ENCODE data around the gene LRRC74B.

LRRC74B gene

DNA sequence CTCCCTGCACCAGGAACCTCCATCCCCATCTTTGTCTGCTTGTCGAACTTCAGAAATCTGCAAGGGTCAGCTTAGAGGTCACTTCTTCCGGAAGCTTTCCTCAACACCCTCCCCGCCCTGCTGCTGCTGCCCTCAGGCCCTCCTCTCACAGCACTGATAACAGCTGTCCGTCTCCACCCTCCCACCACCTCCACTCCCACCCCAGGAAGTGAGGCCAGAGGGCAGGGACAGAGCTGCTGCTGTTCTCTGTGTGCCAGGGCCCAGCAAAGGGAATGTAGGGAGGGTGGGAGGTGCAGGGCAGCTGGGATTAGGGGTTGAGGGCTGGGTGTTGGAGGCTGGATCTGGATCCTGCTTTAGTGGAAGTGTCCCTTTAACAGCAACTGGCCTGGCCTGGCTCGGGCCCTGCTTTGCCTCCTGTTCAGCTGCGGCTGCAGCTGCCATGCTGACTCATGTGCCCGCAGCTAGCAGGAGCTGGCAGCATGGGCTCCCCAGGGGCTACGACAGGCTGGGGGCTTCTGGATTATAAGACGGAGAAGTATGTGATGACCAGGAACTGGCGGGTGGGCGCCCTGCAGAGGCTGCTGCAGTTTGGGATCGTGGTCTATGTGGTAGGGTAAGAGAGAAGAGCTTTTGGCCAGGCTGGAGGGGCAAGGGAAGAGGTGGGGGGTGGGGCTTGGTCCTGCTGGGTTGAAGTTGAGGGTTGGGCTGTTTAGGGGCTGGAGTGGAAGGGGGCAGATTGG, 30.9 kb upstream of the LRRC74B start, which contains the start of gene P2RX6:
TSS of gene P2RX6 (plus strand) at position 440 of the 740 bp plus-strand sequence. CDS start at position 450, 10 bp downstream.
- peak within 1 kb of the TSS; percentile 37 for H3K4me3 ChIP-seq (ENCODE audit: low read depth, low read length, poor library complexity, severe bottlenecking)
- no peaks in the 10 kb centered on the region for H4K20me1 ChIP-seq (ENCODE audit: insufficient read depth, low read length)
- no peaks in the 10 kb centered on the region for H3K9me3 ChIP-seq (ENCODE audit: low read length)
- no peaks in the 10 kb centered on the region; the same call in 1 of the 2 replicates for H3K27me3 ChIP-seq (ENCODE audit: insufficient read depth, low read length)
- H3K9me2 ChIP-seq (ENCODE audit: low read depth, low read length) = no peaks in the 10 kb centered on the region
- no peak within 1 kb of the TSS for H3K27ac ChIP-seq (ENCODE audit: low read depth, low read length, poor library complexity, severe bottlenecking)
- no peak within 1 kb of the TSS for H2AFZ ChIP-seq (ENCODE audit: low read length)
- H3F3A ChIP-seq (ENCODE audit: insufficient read depth, low read length) = no peaks in the 10 kb centered on the region
- H3K4me2 ChIP-seq (ENCODE audit: low read length) = peak within 1 kb of the TSS; percentile 57
- H3K9ac ChIP-seq (ENCODE audit: low read length) = no peak within 1 kb of the TSS
- no peaks in the 10 kb centered on the region; the same call in 1 of the 2 replicates for H3K36me3 ChIP-seq (ENCODE audit: insufficient read depth, low read length)
- H3K4me1 ChIP-seq (ENCODE audit: insufficient read depth, low read length, severe bottlenecking) = peaks cover 9% of the 10 kb centered on the region
- no peaks in the 10 kb centered on the region for H3K79me2 ChIP-seq (ENCODE audit: insufficient read depth, low read length)
- TF ChIP-seq, protein P1, sequence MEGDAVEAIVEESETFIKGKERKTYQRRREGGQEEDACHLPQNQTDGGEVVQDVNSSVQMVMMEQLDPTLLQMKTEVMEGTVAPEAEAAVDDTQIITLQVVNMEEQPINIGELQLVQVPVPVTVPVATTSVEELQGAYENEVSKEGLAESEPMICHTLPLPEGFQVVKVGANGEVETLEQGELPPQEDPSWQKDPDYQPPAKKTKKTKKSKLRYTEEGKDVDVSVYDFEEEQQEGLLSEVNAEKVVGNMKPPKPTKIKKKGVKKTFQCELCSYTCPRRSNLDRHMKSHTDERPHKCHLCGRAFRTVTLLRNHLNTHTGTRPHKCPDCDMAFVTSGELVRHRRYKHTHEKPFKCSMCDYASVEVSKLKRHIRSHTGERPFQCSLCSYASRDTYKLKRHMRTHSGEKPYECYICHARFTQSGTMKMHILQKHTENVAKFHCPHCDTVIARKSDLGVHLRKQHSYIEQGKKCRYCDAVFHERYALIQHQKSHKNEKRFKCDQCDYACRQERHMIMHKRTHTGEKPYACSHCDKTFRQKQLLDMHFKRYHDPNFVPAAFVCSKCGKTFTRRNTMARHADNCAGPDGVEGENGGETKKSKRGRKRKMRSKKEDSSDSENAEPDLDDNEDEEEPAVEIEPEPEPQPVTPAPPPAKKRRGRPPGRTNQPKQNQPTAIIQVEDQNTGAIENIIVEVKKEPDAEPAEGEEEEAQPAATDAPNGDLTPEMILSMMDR (IDR thresholded peaks at IDR 0.05; ENCODE audit: low read length) = no peak
- no peak for TF ChIP-seq EZH2 (IDR thresholded peaks at IDR 0.05; ENCODE audit: borderline replicate concordance, low read length)

DNA sequence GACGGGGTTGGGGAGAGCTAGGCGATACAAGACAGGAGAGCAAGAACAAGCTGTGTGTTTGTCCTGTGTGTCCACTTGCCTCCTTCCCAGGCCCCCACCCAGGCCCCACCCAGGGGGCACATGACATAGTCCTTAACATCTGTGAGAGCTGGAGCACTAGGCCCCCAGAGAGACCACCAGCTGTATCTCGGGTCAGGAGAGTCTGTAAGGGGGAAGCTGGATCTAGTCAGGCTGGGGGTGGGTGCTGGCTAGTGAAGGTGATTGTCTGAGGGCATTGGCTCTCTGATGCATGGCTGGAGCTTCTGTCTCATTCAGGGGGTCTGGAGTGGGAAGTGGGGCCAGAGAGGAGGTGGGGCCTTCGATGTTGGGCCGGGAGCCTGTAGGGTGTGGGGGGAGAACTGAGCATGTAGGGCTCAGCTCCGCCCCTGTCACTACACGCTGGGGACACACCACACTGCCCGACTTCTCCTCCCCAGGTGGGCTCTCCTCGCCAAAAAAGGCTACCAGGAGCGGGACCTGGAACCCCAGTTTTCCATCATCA, 30.2 kb upstream of the LRRC74B start:
- H4K20me1 ChIP-seq (ENCODE audit: insufficient read depth, low read length) = no peaks in the 10 kb centered on the region
- H2AFZ ChIP-seq (ENCODE audit: low read length) = no peak overlapping the region
- no peaks in the 10 kb centered on the region for H3F3A ChIP-seq (ENCODE audit: insufficient read depth, low read length)
- no peak overlapping the region for H3K27ac ChIP-seq (ENCODE audit: low read depth, low read length, poor library complexity, severe bottlenecking)
- H3K4me1 ChIP-seq (ENCODE audit: insufficient read depth, low read length, severe bottlenecking) = peaks cover 9% of the 10 kb centered on the region
- no peaks in the 10 kb centered on the region for H3K9me3 ChIP-seq (ENCODE audit: low read length)
- TF ChIP-seq EZH2 (IDR thresholded peaks at IDR 0.05; ENCODE audit: borderline replicate concordance, low read length) = no peak
- TF ChIP-seq, protein P1 (IDR thresholded peaks at IDR 0.05; ENCODE audit: low read length) = no peak
- no peak overlapping the region for H3K4me2 ChIP-seq (ENCODE audit: low read length)
- H3K36me3 ChIP-seq (ENCODE audit: insufficient read depth, low read length) = no peaks in the 10 kb centered on the region; the same call in 1 of the 2 replicates
- no peaks in the 10 kb centered on the region for H3K79me2 ChIP-seq (ENCODE audit: insufficient read depth, low read length)
- no peak overlapping the region for H3K9ac ChIP-seq (ENCODE audit: low read length)
- no peak overlapping the region for H3K4me3 ChIP-seq (ENCODE audit: low read depth, low read length, poor library complexity, severe bottlenecking)
- H3K27me3 ChIP-seq (ENCODE audit: insufficient read depth, low read length) = no peaks in the 10 kb centered on the region; the same call in 1 of the 2 replicates
- H3K9me2 ChIP-seq (ENCODE audit: low read depth, low read length) = no peaks in the 10 kb centered on the region

DNA sequence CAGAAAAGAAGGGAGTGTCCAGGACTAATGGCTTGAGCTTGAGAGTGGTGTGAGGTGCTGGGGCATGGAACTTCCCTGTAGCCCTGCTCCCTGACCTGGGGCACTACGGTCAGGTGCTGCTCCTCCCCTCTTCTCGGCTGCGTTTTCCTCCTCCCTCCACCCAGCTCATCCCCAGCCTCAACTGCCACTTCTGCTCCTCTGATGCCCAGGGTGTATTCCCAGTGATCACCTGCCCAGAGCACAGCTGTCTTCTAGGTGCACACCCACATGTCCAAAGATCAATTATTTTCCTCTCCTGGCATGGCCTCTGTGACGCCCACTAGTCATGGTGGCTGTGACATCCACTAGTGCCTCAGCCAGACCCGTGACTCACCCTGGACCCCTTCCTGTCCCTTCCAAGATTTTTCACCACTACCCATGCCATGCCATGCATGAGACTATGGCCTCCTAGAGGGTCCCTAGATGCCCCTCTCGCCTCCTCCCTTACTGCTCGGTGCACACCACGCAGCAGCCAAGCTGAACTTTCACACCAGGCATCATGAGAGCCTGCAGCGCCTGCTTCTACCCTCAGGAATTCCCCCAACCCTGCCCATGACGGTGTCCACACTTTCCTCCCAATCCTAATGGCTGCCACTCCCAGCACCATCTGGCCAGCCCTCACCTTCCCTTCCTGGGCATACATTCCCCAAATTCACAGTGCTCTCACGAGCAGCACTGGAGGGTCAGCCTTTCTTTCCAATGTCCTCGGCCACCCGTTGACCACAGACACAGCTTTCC, 28.9 kb upstream of the LRRC74B start:
- H3K4me1 ChIP-seq (ENCODE audit: insufficient read depth, low read length, severe bottlenecking) = peaks cover 9% of the 10 kb centered on the region
- TF ChIP-seq, protein P1 (IDR thresholded peaks at IDR 0.05; ENCODE audit: low read length) = no peak
- TF ChIP-seq EZH2 (IDR thresholded peaks at IDR 0.05; ENCODE audit: borderline replicate concordance, low read length) = no peak
- H3K4me3 ChIP-seq (ENCODE audit: low read depth, low read length, poor library complexity, severe bottlenecking) = no peak overlapping the region
- H3K4me2 ChIP-seq (ENCODE audit: low read length) = no peak overlapping the region
- H4K20me1 ChIP-seq (ENCODE audit: insufficient read depth, low read length) = no peaks in the 10 kb centered on the region
- no peak overlapping the region for H2AFZ ChIP-seq (ENCODE audit: low read length)
- no peaks in the 10 kb centered on the region for H3K9me2 ChIP-seq (ENCODE audit: low read depth, low read length)
- no peaks in the 10 kb centered on the region for H3K79me2 ChIP-seq (ENCODE audit: insufficient read depth, low read length)
- H3K36me3 ChIP-seq (ENCODE audit: insufficient read depth, low read length) = no peaks in the 10 kb centered on the region; the same call in 1 of the 2 replicates
- H3K27ac ChIP-seq (ENCODE audit: low read depth, low read length, poor library complexity, severe bottlenecking) = no peak overlapping the region
- H3K9ac ChIP-seq (ENCODE audit: low read length) = no peak overlapping the region
- peaks cover 4% of the 10 kb centered on the region; the same call in 1 of the 2 replicates for H3K27me3 ChIP-seq (ENCODE audit: insufficient read depth, low read length)
- H3F3A ChIP-seq (ENCODE audit: insufficient read depth, low read length) = no peaks in the 10 kb centered on the region
- no peaks in the 10 kb centered on the region for H3K9me3 ChIP-seq (ENCODE audit: low read length)
